T-helper 1 cell treated with Interleukin-12 subunit alpha and Interleukin-12 subunit beta and Interleukin-4 antibody, amounts not matched to agents 30 μg/mL and 1 μg/mL, for 36 hours (primary cell): ENCODE results near the gene RHOBTB3.
A peak's percentile ranks its signal among the peaks of the same experiment; 100 is the strongest.

ENCODE experiments used
- H3K27ac Mint-ChIP-seq: one replicate; pipeline ENCODE4 v1.8.0; 2021; ENCODE audit warnings: mild to moderate bottlenecking, mixed read lengths
- H3K27me3 Mint-ChIP-seq: one replicate; pipeline ENCODE4 v1.8.0; 2021; ENCODE audit warnings: low read depth, mixed read lengths
- H3K36me3 Mint-ChIP-seq: one replicate; pipeline ENCODE4 v1.8.0; 2021; ENCODE audit warnings: low read depth, mixed read lengths
- H3K4me1 Mint-ChIP-seq: one replicate; pipeline ENCODE4 v1.8.0; 2021; ENCODE audit warnings: low read depth, mixed read lengths
- H3K4me3 Mint-ChIP-seq: one replicate; pipeline ENCODE4 v1.8.0; 2021; ENCODE audit warnings: mild to moderate bottlenecking, moderate library complexity, mixed read lengths
- H3K9me3 Mint-ChIP-seq: one replicate; pipeline ENCODE4 v1.8.0; 2021; ENCODE audit warnings: mixed read lengths

RHOBTB3 gene

GRCh38 chr5:95760273-95761191 lies 29.4 kb downstream of the RHOBTB3 start:
- peaks cover 29% of the 10 kb centered on the region for H3K4me1 Mint-ChIP-seq
- peak overlapping the region; percentile 78 for H3K27ac Mint-ChIP-seq
- H3K27me3 Mint-ChIP-seq, result peaks cover 64% of the 10 kb centered on the region
- no peaks in the 10 kb centered on the region for H3K36me3 Mint-ChIP-seq
- H3K4me3 Mint-ChIP-seq, result peak overlapping the region; percentile 68
- no peaks in the 10 kb centered on the region for H3K9me3 Mint-ChIP-seq

- Mint-ChIP-seq H3K27me3 (peaks cover 69% of the 10 kb centered on the region), H3K36me3 (no peaks in the 10 kb centered on the region), H3K9me3 (no peaks in the 10 kb centered on the region), H3K4me1 (peaks cover 29% of the 10 kb centered on the region), H3K4me3 (no peak overlapping the region), H3K27ac (no peak overlapping the region)
Observed at GRCh38 chr5:95761771-95762651, 30.9 kb downstream of the RHOBTB3 start.

- no peak overlapping the region for H3K4me3 Mint-ChIP-seq
- H3K27me3 Mint-ChIP-seq, result peaks cover 65% of the 10 kb centered on the region
- no peak overlapping the region for H3K27ac Mint-ChIP-seq
- H3K9me3 Mint-ChIP-seq, result no peaks in the 10 kb centered on the region
- H3K4me1 Mint-ChIP-seq, result peaks cover 29% of the 10 kb centered on the region
- no peaks in the 10 kb centered on the region for H3K36me3 Mint-ChIP-seq
Observed at GRCh38 chr5:95762652-95763041, 31.5 kb downstream of the RHOBTB3 start.

- no peak overlapping the region for H3K27ac Mint-ChIP-seq
- H3K4me3 Mint-ChIP-seq, result no peak overlapping the region
- no peaks in the 10 kb centered on the region for H3K9me3 Mint-ChIP-seq
- peaks cover 56% of the 10 kb centered on the region for H3K27me3 Mint-ChIP-seq
- peaks cover 28% of the 10 kb centered on the region for H3K4me1 Mint-ChIP-seq
- no peaks in the 10 kb centered on the region for H3K36me3 Mint-ChIP-seq
Observed at GRCh38 chr5:95763941-95764340, 32.8 kb downstream of the RHOBTB3 start.

- no peak overlapping the region for H3K4me3 Mint-ChIP-seq
- H3K4me1 Mint-ChIP-seq, result peaks cover 2% of the 10 kb centered on the region
- H3K27ac Mint-ChIP-seq, result no peak overlapping the region
- no peaks in the 10 kb centered on the region for H3K36me3 Mint-ChIP-seq
- peaks cover 41% of the 10 kb centered on the region for H3K27me3 Mint-ChIP-seq
- no peaks in the 10 kb centered on the region for H3K9me3 Mint-ChIP-seq
Observed at GRCh38 chr5:95768731-95769130, 37.6 kb downstream of the RHOBTB3 start.

- peaks cover 2% of the 10 kb centered on the region for H3K4me1 Mint-ChIP-seq
- H3K9me3 Mint-ChIP-seq, result no peaks in the 10 kb centered on the region
- no peak overlapping the region for H3K27ac Mint-ChIP-seq
- H3K36me3 Mint-ChIP-seq, result no peaks in the 10 kb centered on the region
- peaks cover 19% of the 10 kb centered on the region for H3K27me3 Mint-ChIP-seq
- H3K4me3 Mint-ChIP-seq, result no peak overlapping the region
Observed at GRCh38 chr5:95770830-95771708, 39.9 kb downstream of the RHOBTB3 start.

- H3K4me3 Mint-ChIP-seq, result no peak overlapping the region
Observed at GRCh38 chr5:95771892-95772291, 40.8 kb downstream of the RHOBTB3 start.

GRCh38 chr5:95773335-95774059 lies 42.4 kb downstream of the RHOBTB3 start:
- Mint-ChIP-seq H3K36me3 (no peaks in the 10 kb centered on the region), H3K4me3 (no peak overlapping the region), H3K27me3 (peaks cover 13% of the 10 kb centered on the region), H3K4me1 (peaks cover 3% of the 10 kb centered on the region), H3K9me3 (no peaks in the 10 kb centered on the region), H3K27ac (peak overlapping the region; percentile 9)

More at GRCh38 chr5:95771892-95772291, 40.8 kb downstream of the RHOBTB3 start:
- no peaks in the 10 kb centered on the region for H3K9me3 Mint-ChIP-seq
- H3K4me1 Mint-ChIP-seq, result peaks cover 2% of the 10 kb centered on the region
- no peak overlapping the region for H3K27ac Mint-ChIP-seq
- H3K36me3 Mint-ChIP-seq, result no peaks in the 10 kb centered on the region
- peaks cover 13% of the 10 kb centered on the region for H3K27me3 Mint-ChIP-seq

- H3K4me1 Mint-ChIP-seq, result peaks cover 17% of the 10 kb centered on the region
- no peak overlapping the region for H3K4me3 Mint-ChIP-seq
- no peak overlapping the region for H3K27ac Mint-ChIP-seq
- H3K27me3 Mint-ChIP-seq, result peaks cover 4% of the 10 kb centered on the region
- no peaks in the 10 kb centered on the region for H3K9me3 Mint-ChIP-seq
- no peaks in the 10 kb centered on the region for H3K36me3 Mint-ChIP-seq
Observed at GRCh38 chr5:95777441-95777840, 46.3 kb downstream of the RHOBTB3 start.

- Mint-ChIP-seq H3K4me3 (no peak overlapping the region), H3K36me3 (no peaks in the 10 kb centered on the region), H3K27ac (no peak overlapping the region), H3K27me3 (no peaks in the 10 kb centered on the region), H3K4me1 (peaks cover 16% of the 10 kb centered on the region), H3K9me3 (no peaks in the 10 kb centered on the region)
Observed at GRCh38 chr5:95778713-95779436, 47.7 kb downstream of the RHOBTB3 start.

GRCh38 chr5:95779611-95780010 lies 48.5 kb downstream of the RHOBTB3 start:
- Mint-ChIP-seq H3K9me3 (no peaks in the 10 kb centered on the region), H3K27ac (no peak overlapping the region), H3K36me3 (no peaks in the 10 kb centered on the region), H3K4me1 (peaks cover 16% of the 10 kb centered on the region), H3K4me3 (no peak overlapping the region), H3K27me3 (no peaks in the 10 kb centered on the region)

GRCh38 chr5:95780597-95780996 lies 49.5 kb downstream of the RHOBTB3 start:
- Mint-ChIP-seq H3K4me1 (peaks cover 16% of the 10 kb centered on the region), H3K9me3 (no peaks in the 10 kb centered on the region), H3K27ac (no peak overlapping the region), H3K36me3 (peaks cover 1% of the 10 kb centered on the region), H3K4me3 (no peak overlapping the region), H3K27me3 (peaks cover 1% of the 10 kb centered on the region)

GRCh38 chr5:95781101-95781583 lies 50.0 kb downstream of the RHOBTB3 start:
- Mint-ChIP-seq H3K27me3 (peaks cover 7% of the 10 kb centered on the region), H3K27ac (no peak overlapping the region), H3K36me3 (peaks cover 1% of the 10 kb centered on the region), H3K4me3 (peak overlapping the region; percentile 12), H3K4me1 (peaks cover 16% of the 10 kb centered on the region), H3K9me3 (no peaks in the 10 kb centered on the region)
